Fibroblast of gingiva (primary cell): ENCODE results near the gene RACGAP1.
A peak's percentile ranks its signal among the peaks of the same experiment; 100 is the strongest.

ENCODE experiments used
- DNase-seq: peaks from one replicate; pipeline ENCODE4 v3.0.0-alpha.2; 2011; ENCODE audit warnings: low read depth

RACGAP1 gene

GRCh38 chr12:49954863-49955830 lies 70.1 kb downstream of the RACGAP1 start:
- no peak for DNase-seq

DNA sequence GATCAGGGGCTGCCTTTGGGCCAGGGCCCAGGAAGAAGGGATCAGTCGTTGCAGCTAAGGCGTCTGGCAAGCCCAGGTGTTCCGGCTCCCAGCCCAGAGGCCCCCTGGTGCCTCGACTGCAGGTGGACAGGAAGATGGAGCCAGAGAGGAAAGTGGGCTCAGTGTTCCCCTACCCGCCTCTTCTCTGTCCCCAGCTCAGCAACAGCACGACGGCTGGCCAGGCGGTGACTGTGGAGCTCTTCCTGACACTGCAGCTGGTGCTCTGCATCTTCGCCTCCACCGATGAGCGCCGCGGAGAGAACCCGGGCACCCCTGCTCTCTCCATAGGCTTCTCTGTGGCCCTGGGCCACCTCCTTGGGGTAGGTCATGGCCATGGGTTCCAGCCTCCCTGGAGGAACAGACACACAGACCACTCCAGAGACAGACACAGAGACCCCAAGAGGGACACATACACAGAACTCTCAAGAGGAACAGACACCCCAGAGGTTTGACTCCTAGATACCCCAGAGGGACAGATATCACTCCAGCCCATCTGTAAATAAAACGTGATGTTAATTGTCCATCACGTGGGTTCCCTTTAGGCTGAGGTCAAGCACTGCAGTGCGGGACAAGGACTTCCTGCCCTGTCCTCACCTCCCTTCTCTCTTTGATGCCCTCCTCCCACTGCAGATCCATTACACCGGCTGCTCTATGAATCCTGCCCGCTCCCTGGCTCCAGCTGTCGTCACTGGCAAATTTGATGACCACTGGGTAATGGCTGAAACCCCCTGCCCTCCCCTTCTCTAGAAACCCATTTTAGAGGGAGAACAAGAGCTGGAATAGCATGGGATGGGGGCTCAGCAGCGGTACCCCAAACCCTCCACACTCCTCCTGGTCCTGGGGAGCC lies 71.1 kb downstream of the RACGAP1 start:
- DNase-seq = no peak

DNA sequence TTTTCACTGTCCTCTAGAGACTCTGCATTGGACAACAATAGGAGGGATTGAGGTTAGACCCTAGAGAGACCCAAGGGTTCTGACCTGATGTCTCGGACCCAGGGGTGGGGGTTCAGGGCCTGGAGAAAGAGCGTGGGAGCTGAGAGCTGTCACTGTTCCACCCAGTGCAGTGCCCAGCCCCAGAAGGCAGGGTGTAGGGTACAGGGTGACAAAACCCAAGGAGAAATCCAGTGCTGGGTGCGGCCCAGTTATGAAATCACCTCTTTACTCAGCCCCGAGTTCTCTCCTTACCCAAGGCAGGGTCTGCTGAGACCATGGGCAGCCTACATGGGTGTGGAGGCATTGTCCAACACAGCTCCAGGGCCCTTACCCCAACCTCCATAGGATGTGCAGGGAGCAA lies 72.1 kb downstream of the RACGAP1 start:
- no peak for DNase-seq

DNA sequence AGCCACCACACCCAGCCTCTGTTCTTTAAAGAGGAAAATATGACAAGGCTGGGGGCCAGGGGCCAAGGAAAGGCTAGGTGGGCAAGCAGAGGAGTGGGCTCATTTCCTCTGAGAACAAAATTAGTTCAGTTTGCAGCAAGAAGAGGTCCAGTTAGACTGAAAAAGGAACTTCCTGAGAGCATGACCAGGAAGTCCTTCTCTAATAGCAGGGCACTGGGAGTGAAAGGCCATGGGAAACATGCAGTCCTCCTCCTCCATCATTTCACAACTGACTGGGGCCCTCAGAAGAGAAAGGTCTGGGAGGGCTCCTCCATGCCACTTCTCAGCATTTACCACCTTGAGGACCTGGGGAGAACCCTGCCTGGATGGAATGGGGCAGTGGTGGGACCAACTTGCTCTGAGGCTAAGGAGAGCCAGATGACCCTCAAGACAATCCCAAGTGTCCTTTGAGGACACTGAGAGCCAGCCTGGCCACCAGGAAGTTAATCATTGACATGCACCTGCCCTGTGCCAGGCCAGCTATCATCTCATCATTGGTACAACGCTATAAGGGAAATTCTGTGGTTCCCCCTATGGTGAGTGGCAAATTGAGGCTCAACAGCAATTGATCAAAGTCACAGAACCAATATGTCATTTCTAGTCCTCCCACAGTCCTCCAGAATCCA lies 72.8 kb downstream of the RACGAP1 start:
- no peak for DNase-seq

DNA sequence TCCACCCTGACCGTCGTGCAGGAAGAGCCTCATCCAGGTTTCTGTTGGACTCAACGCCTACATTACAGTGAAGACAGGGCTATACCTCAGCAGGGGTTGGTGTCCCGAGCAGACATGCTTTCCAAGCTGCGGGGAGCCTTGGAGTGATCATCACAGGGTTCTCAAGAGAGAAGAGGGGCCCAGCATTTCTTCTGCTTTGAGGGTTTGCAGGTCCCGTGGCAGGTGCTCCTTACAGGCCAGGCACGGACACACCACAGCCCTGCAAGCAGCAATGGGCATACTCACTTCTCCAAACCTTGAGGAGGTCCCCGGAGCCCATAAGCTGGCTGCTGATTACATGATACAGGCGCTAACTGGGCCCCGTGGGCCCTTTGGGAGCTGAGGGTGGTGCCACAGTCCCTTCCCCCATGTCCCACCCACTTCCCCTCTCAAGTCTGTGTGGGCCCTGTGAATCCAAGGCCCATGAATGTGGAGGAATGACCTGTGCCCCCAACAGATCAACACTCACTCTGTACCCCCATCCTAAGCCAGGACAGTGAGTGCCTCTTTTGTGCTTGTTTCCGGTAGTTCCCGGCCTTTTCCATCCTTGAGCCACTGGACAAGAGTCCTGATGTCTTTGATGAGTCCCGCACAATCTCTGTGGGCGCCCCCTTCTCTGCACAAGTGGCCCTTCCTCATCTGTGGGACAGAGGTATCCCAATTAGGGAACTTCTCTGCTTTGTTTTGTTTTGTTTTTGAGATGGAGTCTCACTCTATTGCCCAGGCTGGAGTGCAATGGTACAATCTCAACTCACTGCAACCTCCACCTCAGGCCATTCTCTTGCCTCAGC lies 73.7 kb downstream of the RACGAP1 start:
- no peak for DNase-seq

DNA sequence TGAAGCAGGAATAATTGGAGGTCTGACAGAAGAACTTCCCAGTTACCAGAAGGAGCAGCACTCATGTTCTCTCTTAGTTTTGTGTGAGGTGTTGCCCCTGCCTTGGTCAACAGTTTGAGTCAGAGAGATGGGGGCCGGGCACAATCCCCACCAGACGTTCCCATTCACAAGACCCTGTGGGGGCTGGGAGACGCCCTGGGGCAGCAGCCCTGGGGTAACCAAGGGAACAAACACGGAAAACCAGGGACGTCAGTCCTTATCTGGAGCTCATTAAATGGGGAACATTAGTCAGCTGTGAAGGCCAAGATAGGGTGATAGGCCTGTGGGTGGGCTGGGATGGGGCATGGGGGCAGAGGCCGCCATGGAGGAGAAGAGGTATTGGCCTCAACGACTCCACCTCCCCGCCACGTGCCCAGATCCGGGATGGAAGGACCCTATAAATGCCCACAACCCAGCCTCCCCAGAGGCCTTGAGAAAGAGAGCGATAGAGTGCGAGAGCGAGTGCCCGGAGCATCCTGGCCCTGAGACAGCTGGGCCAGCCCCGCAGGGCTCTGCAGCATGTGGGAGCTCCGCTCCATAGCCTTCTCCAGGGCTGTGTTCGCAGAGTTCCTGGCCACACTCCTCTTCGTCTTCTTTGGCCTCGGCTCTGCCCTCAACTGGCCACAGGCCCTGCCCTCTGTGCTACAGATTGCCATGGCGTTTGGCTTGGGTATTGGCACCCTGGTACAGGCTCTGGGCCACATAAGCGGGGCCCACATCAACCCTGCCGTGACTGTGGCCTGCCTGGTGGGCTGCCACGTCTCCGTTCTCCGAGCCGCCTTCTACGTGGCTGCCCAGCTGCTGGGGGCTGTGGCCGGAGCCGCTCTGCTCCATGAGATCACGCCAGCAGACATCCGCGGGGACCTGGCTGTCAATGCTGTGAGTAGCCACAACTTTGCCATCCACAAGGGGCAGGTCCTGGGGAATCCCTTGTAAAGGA lies 74.7 kb downstream of the RACGAP1 start, which contains the start of gene AQP2:
TSS of gene AQP2 (plus strand) at position 465 of the 979 bp plus-strand sequence. CDS start at position 559, 94 bp downstream.
- DNase-seq = no peak

DNA sequence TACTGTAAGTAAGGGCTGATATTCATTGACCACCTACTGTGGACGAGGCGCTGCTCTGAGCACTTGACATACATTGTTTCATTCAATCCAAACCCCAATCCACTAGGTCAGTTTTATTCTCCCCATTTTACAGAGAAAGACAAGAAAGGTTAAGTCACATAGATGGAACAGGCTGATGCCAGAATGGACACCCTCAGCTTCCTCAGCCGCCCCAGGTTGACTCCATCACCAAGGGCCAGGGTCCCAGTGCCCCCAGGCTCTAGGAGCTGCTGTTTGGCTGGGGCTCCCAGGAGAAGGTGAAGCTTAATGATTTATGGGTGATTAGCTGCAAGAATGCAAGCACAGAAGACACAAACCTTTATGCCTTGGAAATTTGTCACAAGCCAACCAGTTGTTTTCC lies 75.4 kb downstream of the RACGAP1 start:
- no peak for DNase-seq

DNA sequence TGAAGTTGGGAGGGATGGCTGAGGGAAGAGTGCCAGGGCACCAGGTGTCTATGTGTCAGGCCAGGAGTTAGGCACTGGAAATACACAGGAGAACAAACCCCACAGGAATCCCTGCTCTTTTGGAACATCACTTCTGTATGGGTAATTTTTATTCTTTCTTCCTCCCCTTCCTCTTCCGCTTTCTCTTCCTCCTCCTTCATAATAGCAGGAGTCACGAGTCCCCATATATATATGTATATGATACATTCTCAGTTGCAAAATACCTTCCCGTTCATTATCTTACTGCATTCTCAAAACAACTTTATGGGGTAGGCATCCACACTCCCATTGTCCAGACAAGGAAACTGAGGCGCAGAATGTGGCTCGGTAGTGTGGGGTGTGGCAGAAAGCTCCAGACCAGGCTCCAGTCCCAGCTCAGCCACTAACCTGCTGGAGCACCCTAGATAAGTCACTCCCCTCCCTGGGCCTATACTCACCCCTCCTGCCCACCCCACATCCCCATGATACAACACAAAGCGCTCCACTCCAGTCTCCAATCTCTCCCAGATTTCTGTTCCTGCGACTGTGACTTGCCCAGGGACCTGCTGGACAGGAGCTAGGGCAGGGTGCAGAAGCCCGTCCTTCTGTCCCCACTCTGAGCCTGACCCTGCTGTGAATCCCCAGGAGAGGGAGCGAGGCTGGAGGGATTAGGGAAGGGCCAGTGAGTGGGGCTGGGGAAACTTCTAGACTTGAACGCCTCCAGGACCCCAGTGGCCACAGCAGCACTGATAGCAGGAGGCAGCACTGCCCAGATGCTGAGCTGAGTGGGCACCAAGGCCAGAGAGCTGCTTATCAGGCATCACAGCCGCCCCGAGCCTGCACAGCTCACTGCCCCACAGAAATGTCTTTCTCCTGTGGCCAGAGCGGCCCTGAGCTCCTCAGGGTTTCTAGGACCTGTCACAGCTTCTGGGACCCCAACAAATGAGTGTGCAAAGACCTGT lies 76.1 kb downstream of the RACGAP1 start:
- DNase-seq = no peak

- no peak for DNase-seq
Measured at GRCh38 chr12:49947593-49948226, 77.6 kb downstream of the RACGAP1 start.

DNA sequence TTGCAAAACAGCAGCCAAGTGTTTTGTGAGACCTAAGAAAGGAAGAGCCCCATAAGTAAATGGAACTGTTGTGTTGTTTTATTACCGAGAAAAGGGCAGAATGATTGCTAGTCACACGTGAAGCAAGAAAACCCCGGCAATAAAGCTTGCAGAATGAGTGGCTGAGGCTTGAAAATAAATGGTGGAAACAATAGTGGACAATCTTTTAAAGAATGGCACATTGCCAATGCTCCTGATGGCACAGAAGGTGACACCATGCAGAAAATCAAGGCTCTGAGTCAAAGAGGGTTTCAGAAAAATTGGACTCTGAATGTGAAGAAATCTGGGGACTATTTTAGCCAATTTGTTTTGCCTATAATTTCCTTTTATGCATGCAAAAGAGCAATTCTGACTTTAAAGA lies 78.8 kb downstream of the RACGAP1 start:
- DNase-seq = no peak

DNA sequence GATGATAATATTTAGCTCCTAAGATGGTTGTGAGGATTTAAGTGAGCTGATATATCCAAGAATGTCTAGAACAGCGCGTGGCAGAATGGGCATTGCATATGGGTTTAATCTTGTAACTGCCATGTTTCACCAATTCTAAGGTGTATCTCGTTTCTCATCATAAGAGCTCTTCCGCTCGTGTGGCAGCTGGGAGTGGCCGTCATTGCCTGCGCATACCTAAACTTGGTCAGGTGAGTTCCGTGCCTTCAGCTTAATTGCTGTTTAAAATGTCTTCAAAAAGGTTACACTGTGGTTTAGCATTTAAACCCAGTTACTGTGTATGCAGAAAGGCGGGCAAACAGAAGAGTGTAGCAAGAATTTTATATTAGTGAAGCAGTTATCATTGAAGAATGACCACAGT lies 79.2 kb downstream of the RACGAP1 start:
- no peak for DNase-seq

DNA sequence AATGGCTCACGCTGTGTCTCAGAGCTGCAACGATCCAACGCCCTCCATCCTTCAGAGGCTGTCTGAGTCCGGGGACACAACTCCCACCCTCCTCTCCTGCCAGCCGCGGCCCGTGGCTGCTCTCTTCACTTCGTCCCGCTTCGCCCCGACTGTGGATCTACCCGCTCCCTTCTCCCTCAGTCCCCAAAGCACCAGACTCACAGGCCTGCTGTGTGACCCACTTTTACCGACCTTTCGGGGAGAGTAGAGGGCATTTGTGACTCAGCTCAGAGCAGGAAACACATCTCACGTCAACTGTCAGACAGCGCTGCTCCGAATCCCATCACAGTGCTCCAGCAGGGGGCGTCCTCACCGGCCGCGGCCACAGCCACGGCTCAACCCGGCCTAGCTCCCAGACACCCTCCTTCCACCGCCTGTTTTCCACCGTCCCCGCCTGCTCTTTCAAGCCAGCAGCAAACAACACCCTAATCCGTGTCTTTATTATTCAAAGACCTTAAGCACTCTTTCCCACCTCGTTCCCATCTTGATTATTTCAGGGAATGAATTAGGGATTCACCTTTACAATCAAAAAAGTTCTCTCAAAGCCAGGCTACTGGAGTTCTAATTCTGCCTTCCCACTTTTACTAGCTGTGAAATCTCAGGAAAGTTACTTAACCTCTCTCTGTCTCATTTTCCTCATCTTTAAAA lies 79.8 kb downstream of the RACGAP1 start:
- DNase-seq = peak; percentile 58

DNA sequence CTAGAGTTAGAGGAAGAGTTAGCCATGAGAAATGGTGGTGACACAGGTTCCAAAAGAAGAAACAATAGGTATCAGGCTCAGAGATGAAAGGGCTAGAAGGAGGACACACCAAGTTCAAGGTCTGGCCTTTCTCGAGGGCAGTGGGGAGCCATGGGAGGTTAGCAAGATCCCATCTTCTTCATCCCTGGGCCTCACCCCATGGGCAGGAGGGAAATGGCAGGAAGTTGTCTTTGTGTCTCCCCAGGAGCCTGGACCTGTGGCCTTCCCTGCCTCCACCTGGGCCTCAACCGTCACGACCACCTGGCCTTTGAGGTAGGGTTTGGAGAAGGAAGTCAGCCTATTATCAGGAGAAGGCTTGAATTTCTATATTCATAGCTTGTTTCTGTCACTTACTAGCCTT lies 80.6 kb downstream of the RACGAP1 start:
- no peak for DNase-seq

GRCh38 chr12:49944046-49944445 lies 81.2 kb downstream of the RACGAP1 start:
- no peak for DNase-seq

- no peak for DNase-seq
Measured at GRCh38 chr12:49943625-49943960, 81.7 kb downstream of the RACGAP1 start.

DNA sequence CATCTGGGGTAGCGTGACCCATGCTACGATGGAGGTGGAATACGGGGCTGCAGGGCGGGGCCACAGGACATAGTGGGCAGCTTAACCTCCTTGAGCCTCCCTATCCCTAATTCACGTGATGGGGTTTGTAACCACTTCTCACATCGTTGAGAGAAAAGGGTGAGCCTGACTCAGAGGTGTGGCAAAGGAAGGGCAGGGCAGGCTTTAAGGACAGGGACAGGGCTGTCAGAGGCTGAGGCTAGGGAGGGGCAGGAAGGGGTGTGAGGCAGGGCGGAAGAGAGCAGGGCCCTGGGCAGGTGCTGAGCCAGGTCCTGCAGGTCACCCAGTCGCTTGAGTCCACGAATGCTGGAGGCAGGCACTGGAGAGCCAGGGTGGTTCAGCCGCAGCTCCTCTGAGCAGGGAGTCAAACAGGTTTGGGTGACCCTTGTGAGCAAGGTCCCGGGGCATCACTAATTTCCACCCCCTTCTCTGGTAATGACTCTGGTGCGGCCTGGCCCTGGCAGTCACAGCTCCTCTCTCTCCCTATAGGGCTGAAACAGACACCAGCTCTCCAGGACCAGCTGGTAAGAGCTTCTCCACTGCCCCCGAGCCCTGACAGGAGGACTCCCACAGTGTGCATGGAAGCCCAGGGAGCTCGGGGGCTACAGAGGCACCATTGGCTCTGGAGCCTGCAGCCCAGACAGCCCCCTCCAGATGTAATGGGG lies 82.2 kb downstream of the RACGAP1 start:
- no peak for DNase-seq

DNA sequence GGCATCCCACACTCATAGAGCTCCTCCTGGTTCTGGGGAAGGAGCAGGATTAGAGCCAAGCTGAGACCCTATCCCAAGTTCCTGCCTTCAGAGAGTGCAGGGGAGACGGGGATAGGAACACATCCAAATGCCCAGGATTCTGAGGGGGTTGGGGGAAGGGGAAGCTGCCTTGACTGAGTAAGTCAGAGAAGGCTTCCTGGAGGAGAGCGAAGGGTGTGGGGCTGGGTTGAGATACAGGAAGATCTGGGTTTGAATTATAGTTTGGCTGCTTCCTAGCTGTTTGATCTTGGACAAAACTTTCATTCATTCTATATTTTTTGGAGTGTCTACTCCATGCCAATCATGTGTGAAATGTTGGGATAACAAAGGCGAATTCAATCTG lies 82.8 kb downstream of the RACGAP1 start:
- no peak for DNase-seq
